GM12878 (cell line): Measurements from ENCODE around the gene CSTA.
A peak's percentile ranks its signal among the peaks of the same experiment; 100 is the strongest.

Source experiments
- EZH2 ChIP-seq: IDR thresholded peaks from 2 replicates; pipeline ENCODE4 v1.6.1; 2012; ENCODE audit warnings: low read depth, mild to moderate bottlenecking, control low read depth, inconsistent platforms, low read length, borderline replicate concordance; ENCODE audit not compliant: control insufficient read depth
- KAT2A ChIP-seq: conservative IDR thresholded peaks from 2 replicates; pipeline ENCODE4 v1.6.1; 2011; ENCODE audit warnings: low read depth, low read length; ENCODE audit not compliant: control insufficient read depth
- PML ChIP-seq: IDR thresholded peaks from 2 replicates; pipeline ENCODE4 v1.6.1; 2012; ENCODE audit warnings: low read length, inconsistent platforms
- POLR2A ChIP-seq: IDR thresholded peaks from 2 replicates; pipeline ENCODE4 v1.6.1; 2011; ENCODE audit warnings: low read depth, mild to moderate bottlenecking, low read length
- POLR2AphosphoS5 ChIP-seq: IDR thresholded peaks from 2 replicates; pipeline ENCODE4 v1.6.1; 2011; ENCODE audit warnings: mild to moderate bottlenecking, low read length, inconsistent platforms
- RFX5 ChIP-seq: IDR thresholded peaks from 2 replicates; pipeline ENCODE4 v1.6.1; 2011; ENCODE audit warnings: low read depth, low read length, improper control_type of control experiment
- SREBF1 ChIP-seq: IDR thresholded peaks from 2 replicates; pipeline ENCODE4 v1.6.1; 2012; ENCODE audit warnings: mild to moderate bottlenecking, low read length
- TCF12 ChIP-seq: IDR thresholded peaks from 2 replicates; pipeline ENCODE4 v1.6.1; 2011; ENCODE audit warnings: low read depth, mild to moderate bottlenecking, low read length
- TF ChIP-seq, protein P1 (sequence below): fragments of 450-650 bp; IDR thresholded peaks from 2 replicates; pipeline ENCODE4 v1.6.1; 2017; ENCODE audit warnings: mild to moderate bottlenecking
- TF ChIP-seq, protein P2 (sequence below), 3 experiments: IDR thresholded peaks in 2 of 3; conservative IDR thresholded peaks in 1 of 3; 2 replicates each; pipeline ENCODE4 v1.5.1; 2011; ENCODE audit warnings: low read depth in 3 of 3, low read length in 3 of 3, mild to moderate bottlenecking in 3 of 3, control low read depth in 2 of 3, moderate library complexity in 2 of 3, inconsistent platforms in 1 of 3, mixed read lengths in 1 of 3; ENCODE audit not compliant: control insufficient read depth in 2 of 3, insufficient read depth in 1 of 3; ENCODE audit errors: extremely low read depth in 1 of 3
- TF ChIP-seq, protein P3 (sequence below): fragments of 450-650 bp; IDR thresholded peaks from 2 replicates; pipeline ENCODE4 v1.6.1; 2014; ENCODE audit warnings: mild to moderate bottlenecking

DNA sequence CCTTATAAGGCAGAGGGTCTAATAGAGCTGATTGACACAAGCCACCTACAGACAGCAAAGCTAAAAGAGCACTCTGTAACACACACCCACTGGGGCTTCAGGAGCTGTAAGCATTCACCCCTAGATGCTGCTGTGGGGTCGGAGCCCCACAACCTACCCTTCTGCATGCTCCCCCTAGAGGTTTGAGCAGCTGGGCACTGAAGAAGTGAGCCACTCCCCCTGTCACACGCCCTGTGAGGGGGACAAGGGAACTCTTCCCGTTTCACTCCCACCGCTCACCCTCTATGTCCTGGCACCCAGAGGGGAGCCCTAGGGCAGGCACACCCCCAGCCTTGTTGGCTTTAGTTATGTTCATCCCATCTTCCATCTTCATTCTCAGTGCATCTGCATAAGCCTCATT lies 9.4 kb upstream of the CSTA start:
- TF ChIP-seq SREBF1 = no peak
- no peak for TF ChIP-seq EZH2
- TF ChIP-seq KAT2A = no peak
- TF ChIP-seq, protein P1, sequence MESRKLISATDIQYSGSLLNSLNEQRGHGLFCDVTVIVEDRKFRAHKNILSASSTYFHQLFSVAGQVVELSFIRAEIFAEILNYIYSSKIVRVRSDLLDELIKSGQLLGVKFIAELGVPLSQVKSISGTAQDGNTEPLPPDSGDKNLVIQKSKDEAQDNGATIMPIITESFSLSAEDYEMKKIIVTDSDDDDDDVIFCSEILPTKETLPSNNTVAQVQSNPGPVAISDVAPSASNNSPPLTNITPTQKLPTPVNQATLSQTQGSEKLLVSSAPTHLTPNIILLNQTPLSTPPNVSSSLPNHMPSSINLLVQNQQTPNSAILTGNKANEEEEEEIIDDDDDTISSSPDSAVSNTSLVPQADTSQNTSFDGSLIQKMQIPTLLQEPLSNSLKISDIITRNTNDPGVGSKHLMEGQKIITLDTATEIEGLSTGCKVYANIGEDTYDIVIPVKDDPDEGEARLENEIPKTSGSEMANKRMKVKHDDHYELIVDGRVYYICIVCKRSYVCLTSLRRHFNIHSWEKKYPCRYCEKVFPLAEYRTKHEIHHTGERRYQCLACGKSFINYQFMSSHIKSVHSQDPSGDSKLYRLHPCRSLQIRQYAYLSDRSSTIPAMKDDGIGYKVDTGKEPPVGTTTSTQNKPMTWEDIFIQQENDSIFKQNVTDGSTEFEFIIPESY = no peak
- no peak for TF ChIP-seq POLR2AphosphoS5
- TF ChIP-seq, protein P2, sequence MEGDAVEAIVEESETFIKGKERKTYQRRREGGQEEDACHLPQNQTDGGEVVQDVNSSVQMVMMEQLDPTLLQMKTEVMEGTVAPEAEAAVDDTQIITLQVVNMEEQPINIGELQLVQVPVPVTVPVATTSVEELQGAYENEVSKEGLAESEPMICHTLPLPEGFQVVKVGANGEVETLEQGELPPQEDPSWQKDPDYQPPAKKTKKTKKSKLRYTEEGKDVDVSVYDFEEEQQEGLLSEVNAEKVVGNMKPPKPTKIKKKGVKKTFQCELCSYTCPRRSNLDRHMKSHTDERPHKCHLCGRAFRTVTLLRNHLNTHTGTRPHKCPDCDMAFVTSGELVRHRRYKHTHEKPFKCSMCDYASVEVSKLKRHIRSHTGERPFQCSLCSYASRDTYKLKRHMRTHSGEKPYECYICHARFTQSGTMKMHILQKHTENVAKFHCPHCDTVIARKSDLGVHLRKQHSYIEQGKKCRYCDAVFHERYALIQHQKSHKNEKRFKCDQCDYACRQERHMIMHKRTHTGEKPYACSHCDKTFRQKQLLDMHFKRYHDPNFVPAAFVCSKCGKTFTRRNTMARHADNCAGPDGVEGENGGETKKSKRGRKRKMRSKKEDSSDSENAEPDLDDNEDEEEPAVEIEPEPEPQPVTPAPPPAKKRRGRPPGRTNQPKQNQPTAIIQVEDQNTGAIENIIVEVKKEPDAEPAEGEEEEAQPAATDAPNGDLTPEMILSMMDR (IDR thresholded peaks at IDR 0.05 in 2 of 3, conservative IDR thresholded peaks at IDR 0.05 in 1 of 3; ENCODE audit: control insufficient read depth in 2 of 3, extremely low read depth in 1 of 3, insufficient read depth in 1 of 3, low read depth in 3 of 3, low read length in 3 of 3) = peak in 1 of 3 experiments; percentile 14; a peak in 1 of 6 replicates
- TF ChIP-seq POLR2A = no peak
- no peak for TF ChIP-seq PML
- no peak for TF ChIP-seq TCF12
- no peak for TF ChIP-seq RFX5
- TF ChIP-seq, protein P3, sequence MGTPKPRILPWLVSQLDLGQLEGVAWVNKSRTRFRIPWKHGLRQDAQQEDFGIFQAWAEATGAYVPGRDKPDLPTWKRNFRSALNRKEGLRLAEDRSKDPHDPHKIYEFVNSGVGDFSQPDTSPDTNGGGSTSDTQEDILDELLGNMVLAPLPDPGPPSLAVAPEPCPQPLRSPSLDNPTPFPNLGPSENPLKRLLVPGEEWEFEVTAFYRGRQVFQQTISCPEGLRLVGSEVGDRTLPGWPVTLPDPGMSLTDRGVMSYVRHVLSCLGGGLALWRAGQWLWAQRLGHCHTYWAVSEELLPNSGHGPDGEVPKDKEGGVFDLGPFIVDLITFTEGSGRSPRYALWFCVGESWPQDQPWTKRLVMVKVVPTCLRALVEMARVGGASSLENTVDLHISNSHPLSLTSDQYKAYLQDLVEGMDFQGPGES = no peak
